SU-DHL-6 (cell line): Measurements from ENCODE around the gene SLC36A3.

Source experiments
- H2AFZ ChIP-seq: fragments of 200-600 bp; sonication (generic); 2 replicates; pipeline ENCODE4 v1.6.1; 2014; ENCODE audit warnings: low read depth, mild to moderate bottlenecking, moderate library complexity, mixed read lengths, antibody characterized with exemption, low read length; ENCODE audit not compliant: severe bottlenecking
- H3F3A ChIP-seq: fragments of 200-600 bp; shearing (Covaris generic); 2 replicates; pipeline ENCODE4 v1.6.0; 2016; ENCODE audit warnings: antibody characterized with exemption, mild to moderate bottlenecking; ENCODE audit not compliant: insufficient read depth
- H3K27ac ChIP-seq: fragments of 200-600 bp; sonication (generic); 2 replicates; pipeline ENCODE4 v1.5.1; 2016; ENCODE audit warnings: low read depth, mild to moderate bottlenecking, low read length, moderate library complexity, mixed read lengths
- H3K27me3 ChIP-seq: fragments of 200-600 bp; sonication (generic), shearing (Covaris generic); 2 replicates; pipeline ENCODE4 v1.6.0; 2014; ENCODE audit warnings: mild to moderate bottlenecking, low read length
- H3K36me3 ChIP-seq: fragments of 200-600 bp; sonication (generic); 2 replicates; pipeline ENCODE4 v1.6.1; 2014; ENCODE audit warnings: mild to moderate bottlenecking, low read length, mixed read lengths
- H3K4me2 ChIP-seq: fragments of 300-600, 200-600 bp; shearing (Covaris generic), sonication (generic); 2 replicates; pipeline ENCODE4 v1.6.0; 2014; ENCODE audit warnings: low read length, low read depth, mild to moderate bottlenecking; ENCODE audit not compliant: poor library complexity, severe bottlenecking
- H3K4me3 ChIP-seq: fragments of 200-600 bp; sonication (generic); 2 replicates; pipeline ENCODE4 v1.5.1; 2014; ENCODE audit warnings: antibody characterized with exemption, low read length, mild to moderate bottlenecking, mixed read lengths; ENCODE audit not compliant: insufficient read depth, poor library complexity, severe bottlenecking
- H3K79me2 ChIP-seq: fragments of 200-600 bp; sonication (generic); 2 replicates; pipeline ENCODE4 v1.6.1; 2014; ENCODE audit warnings: mild to moderate bottlenecking, low read length, moderate library complexity; ENCODE audit not compliant: insufficient read depth
- H3K9ac ChIP-seq: fragments of 200-600 bp; sonication (generic); 2 replicates; pipeline ENCODE4 v1.7.0; 2014; ENCODE audit warnings: mild to moderate bottlenecking, low read length
- H3K9me2 ChIP-seq: fragments of 200-600 bp; sonication (generic); replicated peaks from 2 replicates; pipeline ENCODE4 v1.6.1; 2014; ENCODE audit warnings: low read length; ENCODE audit not compliant: insufficient read depth
- H3K9me3 ChIP-seq: fragments of 200-600 bp; sonication (generic); 2 replicates; pipeline ENCODE4 v1.6.1; 2014; ENCODE audit warnings: low read length, mixed read lengths; ENCODE audit not compliant: insufficient read depth
- H4K20me1 ChIP-seq: fragments of 200-600 bp; sonication (generic); 2 replicates; pipeline ENCODE4 v1.6.1; 2014; ENCODE audit warnings: low read depth, mild to moderate bottlenecking, antibody characterized with exemption, low read length, moderate library complexity, mixed read lengths
- EZH2phosphoT487 ChIP-seq: fragments of 200-600 bp; sonication (generic), shearing (Covaris generic); conservative IDR thresholded peaks from 2 replicates; pipeline ENCODE4 v1.6.1; 2018; ENCODE audit warnings: mild to moderate bottlenecking, antibody characterized with exemption, low read length, moderate library complexity, mixed read lengths
- TF ChIP-seq, protein P1 (sequence below): fragments of 200-600 bp; sonication (generic); IDR thresholded peaks from one replicate; pipeline ENCODE4 v1.5.1; 2017; ENCODE audit warnings: antibody characterized with exemption, mild to moderate bottlenecking, low read length, moderate library complexity; ENCODE audit not compliant: insufficient read depth, poor library complexity, severe bottlenecking

Gene SLC36A3

DNA sequence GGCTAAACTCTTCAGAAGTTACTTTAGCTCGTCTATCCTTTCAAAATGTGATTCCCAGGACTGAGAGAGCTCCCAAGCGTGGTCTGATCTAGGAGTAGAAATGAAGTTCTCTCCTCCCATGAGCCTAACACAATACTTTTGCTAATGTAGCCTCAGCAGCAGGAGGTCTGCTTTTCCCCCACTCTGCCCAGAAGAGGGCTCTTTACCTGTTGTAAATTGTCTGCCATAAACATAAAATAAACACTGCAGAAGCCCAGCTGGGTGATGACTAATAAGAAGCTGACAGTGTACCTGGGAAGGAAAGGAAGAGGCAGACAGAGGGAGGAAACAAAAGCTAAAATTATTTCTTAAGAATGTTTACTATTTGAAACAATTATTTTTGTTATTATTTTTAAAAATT lies 15.4 kb downstream of the SLC36A3 start:
- Histone ChIP-seq H3K79me2 (no peaks in the 10 kb centered on the region), H3K4me2 (no peak overlapping the region), H3K9me2 (no peaks in the 10 kb centered on the region), H4K20me1 (no peaks in the 10 kb centered on the region), H3K27me3 (no peaks in the 10 kb centered on the region), H3F3A (no peaks in the 10 kb centered on the region), H3K4me3 (no peak overlapping the region), H3K36me3 (no peaks in the 10 kb centered on the region), H3K9ac (no peak overlapping the region), H2AFZ (no peak overlapping the region), H3K27ac (no peak overlapping the region), H3K9me3 (no peaks in the 10 kb centered on the region)
- no peak for TF ChIP-seq EZH2phosphoT487
- TF ChIP-seq, protein P1, sequence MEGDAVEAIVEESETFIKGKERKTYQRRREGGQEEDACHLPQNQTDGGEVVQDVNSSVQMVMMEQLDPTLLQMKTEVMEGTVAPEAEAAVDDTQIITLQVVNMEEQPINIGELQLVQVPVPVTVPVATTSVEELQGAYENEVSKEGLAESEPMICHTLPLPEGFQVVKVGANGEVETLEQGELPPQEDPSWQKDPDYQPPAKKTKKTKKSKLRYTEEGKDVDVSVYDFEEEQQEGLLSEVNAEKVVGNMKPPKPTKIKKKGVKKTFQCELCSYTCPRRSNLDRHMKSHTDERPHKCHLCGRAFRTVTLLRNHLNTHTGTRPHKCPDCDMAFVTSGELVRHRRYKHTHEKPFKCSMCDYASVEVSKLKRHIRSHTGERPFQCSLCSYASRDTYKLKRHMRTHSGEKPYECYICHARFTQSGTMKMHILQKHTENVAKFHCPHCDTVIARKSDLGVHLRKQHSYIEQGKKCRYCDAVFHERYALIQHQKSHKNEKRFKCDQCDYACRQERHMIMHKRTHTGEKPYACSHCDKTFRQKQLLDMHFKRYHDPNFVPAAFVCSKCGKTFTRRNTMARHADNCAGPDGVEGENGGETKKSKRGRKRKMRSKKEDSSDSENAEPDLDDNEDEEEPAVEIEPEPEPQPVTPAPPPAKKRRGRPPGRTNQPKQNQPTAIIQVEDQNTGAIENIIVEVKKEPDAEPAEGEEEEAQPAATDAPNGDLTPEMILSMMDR: peak; percentile 34

DNA sequence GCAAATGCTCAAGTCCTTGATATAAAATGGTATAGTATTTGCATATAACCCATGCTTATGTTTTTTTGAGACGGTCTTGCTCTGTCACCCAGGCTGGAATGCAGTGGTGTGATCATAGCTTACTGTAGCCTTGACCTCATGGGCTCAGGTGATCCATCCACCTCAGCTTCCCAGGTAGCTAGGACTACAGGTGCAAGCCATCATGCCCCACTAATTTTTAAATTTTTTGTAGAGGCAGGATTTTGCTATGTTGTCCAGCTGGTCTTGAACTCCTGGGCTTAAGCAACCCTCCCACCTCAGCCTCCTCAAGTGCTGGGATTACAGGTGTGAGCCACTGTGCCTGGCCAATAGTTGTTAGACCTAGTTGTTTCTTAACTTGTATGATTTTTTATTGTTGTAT lies 17.3 kb downstream of the SLC36A3 start:
- Histone ChIP-seq H3K9me2 (no peaks in the 10 kb centered on the region), H3K9me3 (no peaks in the 10 kb centered on the region), H3K9ac (no peak overlapping the region), H3K4me2 (no peak overlapping the region), H3K27ac (no peak overlapping the region), H3K4me3 (no peak overlapping the region), H3K79me2 (no peaks in the 10 kb centered on the region), H3F3A (no peaks in the 10 kb centered on the region), H3K27me3 (no peaks in the 10 kb centered on the region), H3K36me3 (no peaks in the 10 kb centered on the region), H2AFZ (no peak overlapping the region), H4K20me1 (no peaks in the 10 kb centered on the region)
- TF ChIP-seq, protein P1: no peak
- TF ChIP-seq EZH2phosphoT487: no peak

DNA sequence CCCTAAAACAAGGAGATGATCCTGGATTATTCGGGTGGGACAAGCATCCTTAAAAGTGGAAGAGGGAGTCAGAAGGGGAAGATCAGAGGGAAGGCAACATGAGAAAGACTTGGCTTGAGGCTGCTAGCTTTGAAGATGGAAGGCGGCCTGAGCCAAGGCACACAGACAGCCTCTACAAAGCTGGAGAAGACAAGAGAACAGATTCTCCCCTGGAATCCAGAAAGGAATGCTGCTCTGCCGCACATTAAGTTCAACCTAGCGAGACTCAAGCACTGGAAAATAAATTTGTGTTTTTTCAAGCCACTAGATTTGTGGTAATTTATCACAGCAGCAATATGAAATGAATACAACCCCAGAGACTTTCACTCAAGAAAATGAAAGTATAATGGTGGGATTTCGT lies 17.9 kb downstream of the SLC36A3 start:
- H3K9me3 ChIP-seq: no peaks in the 10 kb centered on the region
- no peak overlapping the region for H3K4me2 ChIP-seq
- no peaks in the 10 kb centered on the region for H3F3A ChIP-seq
- H3K27me3 ChIP-seq: no peaks in the 10 kb centered on the region
- H3K9ac ChIP-seq: no peak overlapping the region
- H2AFZ ChIP-seq: no peak overlapping the region
- no peaks in the 10 kb centered on the region for H3K79me2 ChIP-seq
- TF ChIP-seq EZH2phosphoT487: no peak
- TF ChIP-seq, protein P1: no peak
- H3K27ac ChIP-seq: no peak overlapping the region
- H3K36me3 ChIP-seq: no peaks in the 10 kb centered on the region
- H3K9me2 ChIP-seq: no peaks in the 10 kb centered on the region
- H4K20me1 ChIP-seq: no peaks in the 10 kb centered on the region
- no peak overlapping the region for H3K4me3 ChIP-seq
